Glomerular visceral epithelial cell (primary cell): ENCODE results near the gene MAN1C1.
A peak's percentile ranks its signal among the peaks of the same experiment; 100 is the strongest.
"Not testable (repeated sequence)": the region's sequence is repeated elsewhere in the genome, so short reads cannot be mapped to it uniquely, and the experiment has no call there.

ENCODE experiments used
- DNase-seq: peaks from one replicate; pipeline ENCODE4 v3.0.0-alpha.2; 2016; ENCODE audit errors: extremely low spot score

MAN1C1 gene

DNA sequence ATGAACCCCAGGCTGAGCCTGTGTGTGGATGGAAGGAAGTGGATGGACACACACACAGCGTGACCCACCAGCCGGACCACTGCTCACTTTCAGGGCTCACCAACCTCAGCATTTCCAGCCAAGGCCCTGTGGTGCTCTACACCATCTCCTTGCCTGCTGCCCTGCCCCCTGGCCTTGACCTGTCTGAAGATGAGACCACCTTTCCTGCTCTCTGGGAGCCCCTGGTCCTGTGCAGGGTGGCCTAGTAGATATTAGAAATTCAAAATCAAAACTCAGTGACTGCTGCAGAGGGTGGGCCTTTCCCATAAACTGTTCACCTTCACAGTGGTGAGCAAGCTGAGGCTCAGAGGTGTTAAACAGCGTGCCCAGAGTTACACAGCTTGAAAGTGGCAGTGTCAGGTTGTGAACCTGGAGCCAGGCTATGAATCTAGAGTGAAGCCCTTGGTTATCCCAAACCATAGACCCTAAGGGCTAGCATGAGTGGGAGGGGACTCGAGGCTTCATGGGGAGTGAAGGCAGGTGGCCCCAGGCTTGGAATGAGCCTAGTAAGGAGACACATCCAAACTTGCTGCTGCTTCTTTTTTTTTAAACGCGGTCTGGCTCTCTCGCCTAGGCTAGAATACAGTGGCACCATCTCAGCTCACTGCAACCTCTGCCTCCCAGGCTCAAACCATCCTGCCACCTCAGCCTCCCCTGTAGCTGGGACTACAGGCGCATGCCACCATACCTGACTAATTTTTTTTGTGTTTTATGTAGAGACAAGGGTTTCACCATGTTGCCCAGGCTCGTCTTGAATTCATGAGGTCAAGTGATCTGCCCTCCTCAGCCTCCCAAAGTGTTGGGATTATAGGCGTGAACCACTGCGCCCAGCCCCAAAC, 41.5 kb downstream of the MAN1C1 start:
- DNase-seq, result no peak

DNA sequence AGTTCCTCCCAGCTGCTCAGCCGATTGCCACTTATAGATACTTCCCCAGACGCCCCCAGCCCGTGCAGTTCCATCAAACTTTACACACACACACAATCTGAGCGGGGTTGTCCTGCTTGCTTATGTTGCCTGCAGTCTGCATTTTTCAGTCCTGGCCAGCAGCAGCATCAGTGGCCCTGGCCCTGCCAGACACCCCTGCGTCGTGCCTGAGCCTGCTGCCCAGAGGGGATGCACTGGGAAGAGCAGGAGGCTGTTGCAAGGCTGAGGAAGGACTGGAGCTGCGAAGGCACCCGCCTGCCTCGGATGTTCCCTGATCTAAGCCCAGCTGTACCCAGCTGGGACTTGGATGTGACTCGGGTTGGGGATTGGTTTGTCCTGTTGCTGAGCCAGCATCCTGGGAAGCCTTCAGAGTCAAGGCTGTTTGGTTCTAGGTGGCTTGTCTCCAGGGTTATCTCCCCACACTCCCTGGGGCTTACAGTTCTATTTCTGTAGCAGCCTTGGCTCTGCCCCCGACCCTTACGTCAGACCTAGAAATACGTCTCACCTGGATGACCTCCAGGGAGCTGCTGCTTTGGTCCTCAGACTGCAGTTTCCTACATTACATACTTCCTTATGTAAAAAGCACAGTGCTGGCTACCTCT, 42.3 kb downstream of the MAN1C1 start:
- DNase-seq, result no peak

DNA sequence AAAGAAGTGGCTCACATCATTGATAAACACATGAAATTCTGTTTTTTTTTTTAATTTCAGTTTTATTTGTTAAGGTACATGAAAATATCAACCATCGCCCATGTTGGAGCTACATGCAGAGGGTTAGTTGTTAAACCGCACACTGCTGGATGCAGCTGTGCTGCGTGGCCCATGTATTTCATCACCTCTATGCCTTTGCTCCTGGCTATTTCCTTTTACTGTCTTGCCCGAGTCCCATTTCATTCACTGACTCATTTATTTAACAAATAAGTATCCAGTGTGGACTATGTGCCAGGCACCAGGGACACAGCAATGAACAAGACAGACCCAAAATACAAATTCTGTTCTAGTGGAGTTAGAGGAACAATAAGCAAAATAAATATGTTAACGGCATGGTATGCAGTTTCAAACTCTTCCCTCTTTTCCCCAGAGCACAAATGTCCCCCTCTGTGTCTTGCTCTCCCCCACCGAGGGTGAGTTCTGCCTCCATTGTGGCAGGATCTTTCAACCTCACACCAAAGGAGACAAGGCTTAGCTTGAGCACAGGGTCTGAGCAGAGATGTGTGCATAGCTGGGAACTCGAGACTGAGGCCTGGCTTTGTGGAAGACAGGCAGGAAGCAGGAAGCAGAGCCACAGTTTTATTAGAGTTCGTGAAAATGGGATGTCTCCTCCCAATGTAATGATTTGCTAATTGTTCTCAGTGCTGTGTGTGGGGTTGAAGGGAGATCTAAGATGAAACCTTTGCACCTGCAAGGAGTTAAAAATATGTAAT, 44.6 kb downstream of the MAN1C1 start:
- DNase-seq, result no peak

DNA sequence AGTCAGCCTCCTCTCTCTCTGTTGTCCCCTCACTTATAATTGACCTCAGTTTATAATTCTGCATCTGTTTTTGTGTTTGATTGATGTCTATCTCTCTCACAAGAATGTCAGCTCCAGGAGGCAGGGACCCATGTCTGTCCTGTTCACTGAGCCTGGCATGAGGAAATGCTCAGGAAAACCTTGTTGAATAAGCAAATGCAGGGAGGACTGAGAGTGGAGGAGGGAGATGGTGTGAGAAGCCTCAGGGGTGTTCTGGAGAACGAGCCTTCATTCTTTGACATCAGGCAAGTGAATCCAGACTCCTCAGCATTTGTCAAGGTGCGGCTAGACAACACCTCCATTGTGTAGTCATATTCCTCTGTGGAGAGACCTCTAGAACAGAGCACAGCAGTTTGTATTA, 45.5 kb downstream of the MAN1C1 start:
- DNase-seq, result no peak

DNA sequence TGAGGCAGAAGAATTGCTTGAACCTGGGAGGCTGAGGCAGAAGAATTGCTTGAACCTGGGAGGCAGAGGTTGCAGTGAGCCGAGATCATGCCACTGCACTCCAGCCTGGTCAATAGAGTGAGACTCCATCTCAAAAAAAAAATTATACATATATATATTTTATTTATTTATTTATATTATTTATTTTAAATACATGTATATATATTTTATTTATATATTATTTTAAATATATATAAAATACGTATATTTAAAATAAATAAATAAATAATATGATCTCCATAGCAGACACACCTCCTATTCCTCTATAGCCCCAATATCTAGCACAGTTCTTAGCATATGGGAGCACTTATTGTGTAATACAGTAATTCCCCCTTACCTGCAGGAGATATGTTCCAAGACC, 46.4 kb downstream of the MAN1C1 start:
- not testable (repeated sequence) for DNase-seq

DNA sequence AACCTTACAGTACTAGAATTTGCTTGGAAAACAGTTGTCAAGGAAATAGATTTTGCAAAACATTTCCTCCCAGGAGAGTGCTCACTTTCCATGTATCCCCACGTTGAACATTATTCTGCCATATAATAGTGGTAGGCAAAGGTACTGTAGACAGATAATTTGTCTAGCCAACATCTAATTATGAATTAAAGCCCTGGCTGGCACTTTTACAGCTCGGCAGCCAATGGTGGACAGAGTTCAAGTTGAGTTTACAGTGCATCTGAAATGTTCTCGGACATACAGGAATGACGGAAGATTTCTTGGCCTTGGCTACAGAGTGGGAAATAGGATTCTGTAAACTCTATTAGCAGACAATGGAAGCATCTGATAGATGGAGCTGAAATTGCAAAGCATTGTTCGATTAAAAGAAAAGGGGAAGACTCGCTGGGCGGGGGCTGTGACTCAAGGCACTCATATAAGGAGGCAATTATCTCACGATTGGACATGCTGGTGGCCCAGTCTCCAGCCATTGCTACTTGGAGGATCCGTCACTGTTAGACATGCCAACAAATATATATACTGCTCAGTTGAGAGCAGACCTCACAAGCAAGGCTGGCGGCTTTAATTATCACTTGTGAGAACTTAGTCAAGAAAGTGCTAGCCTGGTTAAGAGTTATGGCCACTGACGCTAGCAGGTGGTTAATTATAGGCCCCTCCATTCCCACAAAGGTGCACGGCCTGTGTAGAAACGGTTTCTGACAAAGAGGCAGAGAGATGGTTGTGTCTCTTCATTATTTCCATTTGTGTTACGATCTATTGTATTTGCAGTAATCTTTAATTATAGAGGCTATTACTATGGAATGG, 48.0 kb downstream of the MAN1C1 start:
- DNase-seq, result no peak

DNA sequence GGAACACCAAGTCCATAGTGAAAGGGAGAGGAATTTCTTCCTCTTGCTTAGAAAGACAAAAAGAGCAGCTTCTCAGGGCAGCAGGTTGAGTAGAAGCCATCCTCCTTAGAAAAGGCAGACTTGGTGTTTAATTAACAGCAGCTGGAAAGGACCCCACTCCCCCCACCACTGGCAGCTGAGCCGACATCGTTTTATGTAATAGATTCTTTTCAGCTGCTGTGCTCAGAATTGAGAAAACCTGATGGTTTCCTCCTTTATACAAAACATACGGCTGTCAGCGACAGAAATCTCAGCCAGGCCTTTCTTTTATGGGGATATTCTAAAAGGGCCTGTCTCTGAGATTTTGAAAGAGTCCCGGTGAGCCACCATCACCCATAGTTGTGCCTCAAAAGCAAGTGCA, 49.9 kb downstream of the MAN1C1 start:
- no peak for DNase-seq

DNA sequence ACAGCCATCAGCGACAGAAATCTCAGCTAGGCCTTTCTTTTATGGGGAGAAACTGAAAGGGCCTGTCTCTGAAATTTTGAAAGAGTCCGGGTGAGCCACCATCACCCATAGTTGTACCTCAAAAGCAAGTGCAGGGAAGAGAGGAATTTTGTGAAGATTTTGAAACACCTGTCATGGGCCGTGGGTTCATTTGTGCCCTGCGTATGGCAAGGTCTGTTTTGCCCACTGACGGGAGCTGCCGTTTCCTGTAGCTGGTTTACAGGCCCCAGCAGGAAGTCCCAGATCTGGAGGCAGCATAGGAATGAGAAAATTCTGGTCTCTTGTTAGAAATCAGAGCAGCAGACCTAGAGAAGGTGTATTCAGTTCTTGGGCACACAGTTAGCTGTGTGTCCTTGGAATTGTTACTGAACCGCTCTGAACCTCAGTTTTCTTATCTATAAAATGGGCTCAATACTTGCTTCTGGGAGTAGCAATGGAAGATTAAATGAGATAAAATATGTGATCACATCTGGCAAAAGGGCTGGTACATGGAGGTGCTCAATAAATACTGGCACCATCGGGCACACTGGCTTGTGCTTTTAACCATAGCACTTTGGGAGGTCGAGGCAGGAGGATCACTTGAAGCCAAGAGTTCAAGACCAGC, 52.5 kb downstream of the MAN1C1 start:
- DNase-seq, result no peak

DNA sequence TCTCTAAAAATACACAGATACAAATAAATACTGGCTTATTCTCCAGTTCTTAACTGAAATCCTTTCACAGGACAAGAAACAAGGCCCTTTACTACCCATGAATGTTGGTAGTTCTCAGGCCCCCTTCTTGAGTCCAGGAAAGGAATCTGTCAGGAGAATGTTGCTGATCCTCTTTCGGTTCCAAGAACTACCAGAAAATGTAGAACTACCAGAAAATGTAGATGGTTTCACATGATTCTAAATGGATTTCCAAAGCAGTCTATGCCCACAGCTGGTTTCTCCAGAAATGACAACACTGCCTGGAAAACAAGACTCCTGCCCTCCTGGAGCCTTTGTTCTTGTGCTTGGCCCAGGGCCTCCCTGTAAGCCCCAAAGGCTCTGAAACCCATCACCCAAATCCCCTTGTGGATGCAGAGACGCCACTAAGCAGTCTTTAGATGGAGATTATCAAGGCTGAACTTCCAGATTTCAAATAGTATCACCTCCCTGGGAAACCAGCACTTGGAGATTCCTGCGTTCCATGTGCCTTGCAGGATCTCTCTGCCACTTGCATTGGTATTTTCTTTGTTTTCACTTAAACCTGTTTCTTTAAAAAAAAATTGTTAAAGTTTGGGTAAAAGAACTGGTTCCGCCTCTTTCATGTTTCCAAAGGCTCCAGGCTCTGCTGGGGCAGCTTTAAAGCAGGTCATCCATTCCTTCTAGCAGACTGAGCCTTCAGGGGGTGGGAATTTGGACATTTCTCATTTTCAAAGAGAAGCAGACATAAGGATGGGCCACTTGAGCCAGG, 53.4 kb downstream of the MAN1C1 start:
- DNase-seq, result no peak

DNA sequence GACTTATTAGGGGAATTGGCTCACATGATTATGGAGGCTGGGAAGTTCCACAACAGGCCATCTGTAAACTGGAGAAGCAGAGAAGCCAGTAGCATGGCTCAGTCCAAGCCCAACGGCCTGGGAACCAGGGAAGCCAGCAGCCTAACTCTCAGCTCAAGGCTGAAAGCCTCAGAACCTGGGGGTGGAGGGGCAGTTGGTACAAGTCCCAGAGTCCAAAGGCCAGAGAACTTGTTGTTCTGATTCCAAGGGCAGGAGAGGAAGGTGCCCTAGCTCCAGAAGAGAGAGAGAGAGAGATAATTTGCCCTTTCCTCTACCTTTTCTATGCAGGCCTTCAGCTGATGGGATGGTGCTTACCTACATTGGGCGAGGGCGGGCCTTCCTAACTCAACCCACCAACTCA, 55.3 kb downstream of the MAN1C1 start:
- DNase-seq, result no peak

DNA sequence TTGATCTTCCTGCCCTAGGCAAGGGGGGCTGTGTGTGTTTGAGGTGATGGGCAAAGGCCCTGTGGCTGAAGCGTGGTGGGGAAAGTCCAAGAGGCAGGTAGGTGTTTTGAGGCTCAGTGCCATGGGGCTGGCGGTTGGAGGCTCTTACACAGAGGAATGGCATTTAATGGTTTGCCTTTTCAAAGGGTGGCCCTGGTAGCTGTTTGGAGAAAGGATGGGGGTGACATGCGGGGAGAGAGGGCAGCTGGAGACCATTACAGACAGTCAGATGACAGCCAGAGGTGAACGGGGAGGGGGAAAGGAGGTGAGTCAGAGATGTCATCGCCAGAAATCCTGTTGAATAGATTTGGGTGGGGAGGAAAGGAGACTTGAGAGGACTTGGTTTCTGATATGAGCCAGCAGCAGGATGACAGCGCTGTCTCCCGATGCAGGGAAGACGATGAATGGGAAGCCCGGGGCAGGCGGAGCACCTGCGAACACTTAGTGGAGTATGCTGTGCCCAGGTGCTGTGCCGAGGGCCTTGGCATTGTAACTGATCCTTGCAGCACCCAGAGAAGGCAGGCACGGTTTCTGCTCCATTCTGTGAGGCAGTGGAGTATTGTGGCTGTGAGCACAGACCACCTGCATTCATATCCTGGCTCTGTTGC, 56.3 kb downstream of the MAN1C1 start:
- DNase-seq, result no peak

DNA sequence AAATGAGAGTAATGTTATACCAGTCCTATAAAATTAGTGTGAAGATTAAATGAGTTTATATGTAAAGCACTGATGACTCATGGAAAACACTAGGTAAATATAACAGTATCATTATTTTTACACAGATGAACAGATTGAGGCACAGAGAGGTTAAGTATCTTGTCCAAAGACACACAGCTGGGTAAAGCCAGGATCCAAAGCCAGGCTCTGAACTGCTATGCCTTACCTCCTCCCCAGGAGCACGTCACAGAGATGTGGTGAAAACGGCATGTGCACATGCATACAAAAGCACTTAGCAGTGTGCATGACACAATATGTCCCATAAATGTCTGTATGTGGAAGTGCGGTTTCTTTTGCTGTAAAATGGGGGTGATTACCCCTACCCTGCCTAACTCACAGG, 56.9 kb downstream of the MAN1C1 start:
- DNase-seq, result no peak

DNA sequence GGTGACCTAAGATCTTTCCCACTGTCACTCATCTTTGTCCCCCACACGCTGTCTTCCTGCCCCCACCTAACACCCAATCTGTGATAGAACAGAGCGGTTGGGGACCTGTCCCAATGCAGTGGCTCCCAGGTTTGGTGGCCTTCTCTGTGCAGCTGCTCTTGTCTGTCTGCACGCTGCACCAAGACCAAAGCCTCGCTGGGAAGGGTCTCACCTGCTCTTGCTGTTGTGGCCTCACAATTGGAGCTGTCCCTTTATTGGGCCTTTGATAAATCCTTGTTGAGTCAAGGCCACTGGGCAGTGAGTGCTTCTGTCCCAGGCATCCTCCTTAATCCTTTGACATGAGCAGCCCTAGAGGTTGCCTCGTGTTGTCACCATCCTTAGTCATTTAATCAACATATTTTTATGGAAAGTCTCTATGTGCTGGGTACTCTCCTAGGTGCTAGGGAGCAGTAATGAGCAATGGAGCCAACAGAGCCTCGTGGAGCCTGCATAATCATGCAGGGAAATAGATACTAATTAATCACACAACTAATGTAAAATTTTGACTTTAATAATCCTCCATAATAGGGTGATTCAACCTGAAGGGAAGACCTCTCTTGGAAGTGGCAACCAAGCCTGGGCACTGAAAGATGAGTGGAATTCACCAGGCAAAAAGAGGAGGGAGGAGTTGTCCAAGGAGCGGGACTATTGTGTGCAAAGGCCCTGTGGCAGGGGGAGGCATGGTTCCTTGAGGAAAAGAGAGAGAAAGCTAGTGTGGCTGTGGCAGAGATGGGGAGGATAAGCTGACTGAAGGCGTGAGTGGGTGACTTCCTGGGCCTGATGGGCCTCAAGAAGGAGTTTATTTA, 57.6 kb downstream of the MAN1C1 start:
- no peak for DNase-seq

DNA sequence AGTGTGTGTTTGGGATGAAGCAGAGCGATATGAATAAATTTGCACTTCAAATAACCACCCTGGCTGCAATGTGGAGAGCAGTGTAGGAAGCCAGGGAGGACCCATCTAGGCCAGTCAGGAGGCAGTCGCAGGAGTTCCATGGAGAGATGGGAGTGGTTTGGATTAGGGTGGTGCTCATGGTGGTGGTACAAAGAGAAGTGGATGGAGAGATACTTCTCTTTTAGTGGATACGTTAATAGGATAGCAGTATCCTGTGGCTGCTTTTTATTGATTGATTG, 58.2 kb downstream of the MAN1C1 start:
- no peak for DNase-seq

DNA sequence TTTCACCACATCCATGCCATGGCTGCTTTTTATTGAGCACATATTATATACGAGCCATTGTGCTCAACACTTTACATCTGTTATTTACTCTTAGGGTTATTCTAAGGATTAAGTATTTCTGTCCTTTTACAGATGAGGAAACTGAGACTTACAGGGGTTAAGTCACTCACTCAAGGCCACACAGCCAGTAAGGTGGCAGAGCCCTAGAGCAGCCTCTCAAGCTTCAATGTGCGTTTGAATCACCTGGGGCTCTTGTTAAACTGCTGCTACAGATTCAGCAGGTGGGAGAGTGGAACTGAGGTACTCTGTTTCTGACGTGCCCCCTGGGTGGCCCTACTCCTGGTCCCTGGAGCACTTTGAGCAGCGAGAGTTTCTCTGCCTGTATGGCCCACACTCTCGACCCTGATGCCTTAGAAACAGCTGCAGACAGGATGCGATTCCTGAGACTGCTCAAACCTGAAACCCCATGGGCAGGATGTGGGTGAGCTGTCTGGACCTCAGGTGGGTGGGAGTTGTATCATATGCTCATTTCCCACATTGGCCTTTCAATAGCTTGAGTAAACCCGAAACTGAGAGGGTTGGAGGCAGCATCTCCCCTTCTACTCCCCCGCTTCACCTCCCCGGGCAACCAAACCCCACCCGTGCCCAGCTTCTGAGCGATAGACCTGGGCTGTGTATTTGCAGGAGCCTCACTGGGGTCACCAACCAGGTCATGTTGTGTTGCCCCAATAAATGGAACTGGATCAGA, 59.3 kb downstream of the MAN1C1 start:
- no peak for DNase-seq

DNA sequence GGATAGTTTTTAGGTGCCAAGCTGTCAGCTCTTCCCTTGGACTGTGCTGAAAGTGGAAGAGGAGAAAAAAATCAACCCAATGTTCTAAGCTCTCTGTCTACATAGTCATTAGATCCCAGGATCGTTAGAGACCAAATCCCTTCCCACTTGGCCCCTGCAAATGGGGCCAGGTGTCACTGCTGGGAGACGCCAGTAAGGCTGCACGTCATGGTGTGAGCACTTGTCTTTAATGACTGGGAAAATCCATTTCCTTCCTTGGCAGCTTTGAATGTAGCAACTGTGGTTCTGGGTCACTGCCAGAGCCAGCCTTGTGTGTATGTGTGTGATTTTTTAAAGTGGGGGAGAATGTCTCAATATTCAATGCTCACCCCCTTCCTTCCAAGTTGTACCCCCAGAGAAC, 59.9 kb downstream of the MAN1C1 start:
- peak; percentile 20 for DNase-seq

DNA sequence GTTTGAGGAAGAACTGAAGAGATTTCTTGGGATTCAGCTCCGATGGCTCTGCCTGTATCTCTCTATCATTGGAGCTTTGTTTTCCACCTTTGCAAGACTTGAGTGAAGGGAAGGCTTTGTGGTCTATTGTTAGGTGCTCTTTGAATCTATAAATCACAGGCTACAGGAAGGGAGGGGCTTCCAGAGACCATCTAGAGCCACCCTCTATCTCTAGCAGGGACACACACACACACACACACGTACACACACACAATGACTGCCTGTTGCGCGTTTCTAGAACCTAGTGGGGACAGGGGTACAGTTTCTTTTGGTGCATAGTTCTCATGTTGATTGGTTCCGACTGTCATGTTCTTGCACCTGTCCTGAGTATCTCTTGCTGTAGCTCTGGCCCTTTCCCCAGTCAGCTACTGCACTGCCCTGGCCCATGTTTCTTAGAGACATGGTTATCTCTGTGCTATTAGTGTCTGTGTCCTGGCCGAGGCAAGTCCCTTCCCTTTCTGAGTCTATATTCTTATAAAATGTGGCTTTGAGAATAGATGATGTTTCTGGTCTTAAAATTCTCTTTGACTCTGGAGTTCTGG, 60.7 kb downstream of the MAN1C1 start:
- DNase-seq, result no peak

DNA sequence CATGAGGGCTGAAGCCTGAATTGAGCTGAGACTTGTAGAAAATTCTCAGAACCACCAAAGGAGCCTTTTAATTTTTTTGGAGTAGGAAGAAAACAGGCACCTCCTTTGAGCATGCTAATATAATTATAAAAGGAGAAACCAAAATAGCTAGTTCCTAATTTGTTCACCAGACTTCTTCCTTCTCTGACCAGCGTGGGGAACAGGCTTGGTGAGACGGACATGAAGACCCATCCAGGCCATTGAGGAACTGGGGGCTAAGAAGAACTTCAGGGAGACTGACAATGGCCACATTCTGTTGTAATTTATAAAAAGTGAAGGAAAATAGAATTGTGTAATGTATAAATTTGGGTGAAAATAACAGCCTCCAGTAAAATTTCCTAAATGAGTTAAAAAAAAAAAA, 62.6 kb downstream of the MAN1C1 start:
- no peak for DNase-seq
